ENCODE data around the gene ELMO1. TPM values are rescaled to one million over a fixed set of nuclear protein-coding genes. Genes with fewer than 3 reads are reported as not detected.

ELMO1 gene
- total and polyA plus RNA-seq, 9 donors = 8.9 to 48.9 (median 28.0) TPM

GRCh38 chr7:37427276-37427940, 21.3 kb downstream of the ELMO1 start:
- intact Hi-C loops (cut with DNase I) = no loop called here
- H3K9me3 ChIP-seq = no peaks in the 10 kb centered on the region
- no peak overlapping the region for H3K4me3 ChIP-seq
- no peaks in the 10 kb centered on the region for H3K27me3 ChIP-seq
- 90 to 95% (median 93%) methylated on average over 2 of the region's 2 CpGs for WGBS, 3 donors
- H3K27ac ChIP-seq = no peak overlapping the region
- no peaks in the 10 kb centered on the region for H3K4me1 ChIP-seq (ENCODE audit: insufficient read depth)
- no peak for TF ChIP-seq CTCF (IDR thresholded peaks at IDR 0.05)
- TF ChIP-seq EP300 (IDR thresholded peaks at IDR 0.05) = no peak
- TF ChIP-seq POLR2A (IDR thresholded peaks at IDR 0.05) = no peak
- DNase-seq = no peak
- no peaks in the 10 kb centered on the region for H3K36me3 ChIP-seq

GRCh38 chr7:37425498-37425897, 23.2 kb downstream of the ELMO1 start:
- Histone ChIP-seq H3K9me3 (no peaks in the 10 kb centered on the region), H3K4me3 (no peak overlapping the region), H3K36me3 (no peaks in the 10 kb centered on the region), H3K27me3 (no peaks in the 10 kb centered on the region), H3K4me1 (ENCODE audit: insufficient read depth) (peaks cover 7% of the 10 kb centered on the region), H3K27ac (no peak overlapping the region)
- no peak for DNase-seq
- TF ChIP-seq CTCF (IDR thresholded peaks at IDR 0.05) = no peak
- no peak for TF ChIP-seq EP300 (IDR thresholded peaks at IDR 0.05)
- TF ChIP-seq POLR2A (IDR thresholded peaks at IDR 0.05) = no peak
- intact Hi-C loops (cut with DNase I) = no loop called here
- 74 to 77% (median 75%) methylated on average over 5 of the region's 5 CpGs for WGBS, 3 donors

GRCh38 chr7:37424995-37425394, 23.7 kb downstream of the ELMO1 start:
- intact Hi-C loops (cut with DNase I) = no loop called here

GRCh38 chr7:37424521-37424920, 24.1 kb downstream of the ELMO1 start:
- no peak for TF ChIP-seq EP300 (IDR thresholded peaks at IDR 0.05)
- TF ChIP-seq CTCF (IDR thresholded peaks at IDR 0.05) = no peak
- TF ChIP-seq POLR2A (IDR thresholded peaks at IDR 0.05) = no peak
- 71 to 88% (median 83%) methylated on average over 1 of the region's 1 CpG for WGBS, 3 donors
- no peak overlapping the region for H3K4me3 ChIP-seq
- H3K27me3 ChIP-seq = no peaks in the 10 kb centered on the region
- intact Hi-C loops (cut with DNase I) = no loop called here
- DNase-seq = no peak
- H3K4me1 ChIP-seq (ENCODE audit: insufficient read depth) = peaks cover 8% of the 10 kb centered on the region
- no peaks in the 10 kb centered on the region for H3K36me3 ChIP-seq
- no peaks in the 10 kb centered on the region for H3K9me3 ChIP-seq
- no peak overlapping the region for H3K27ac ChIP-seq

More at GRCh38 chr7:37424995-37425394, 23.7 kb downstream of the ELMO1 start:
- H3K27ac ChIP-seq = no peak overlapping the region
- no peak for TF ChIP-seq CTCF (IDR thresholded peaks at IDR 0.05)
- TF ChIP-seq EP300 (IDR thresholded peaks at IDR 0.05) = no peak
- no peak for TF ChIP-seq POLR2A (IDR thresholded peaks at IDR 0.05)
- H3K9me3 ChIP-seq = no peaks in the 10 kb centered on the region
- 94 to 96% (median 95%) methylated on average over 2 of the region's 2 CpGs for WGBS, 3 donors
- no peaks in the 10 kb centered on the region for H3K27me3 ChIP-seq
- H3K4me1 ChIP-seq (ENCODE audit: insufficient read depth) = peaks cover 8% of the 10 kb centered on the region
- DNase-seq = no peak
- H3K4me3 ChIP-seq = no peak overlapping the region
- H3K36me3 ChIP-seq = no peaks in the 10 kb centered on the region

Data from ovary (tissue), 9 donors.